Gastroesophageal sphincter (tissue), 4 donors: ENCODE data around the gene RUSF1. TPM values are rescaled to one million over a fixed set of nuclear protein-coding genes. Genes with fewer than 3 reads are reported as not detected.

Source experiments
- ATAC-seq: fragments of 150-250 bp; one replicate; pipeline ENCODE4 v1.9.1; 2016; ENCODE audit warnings: mild to moderate bottlenecking, moderate library complexity
- H3K27ac ChIP-seq, 4 donors: fragments of 200-600 bp; sonication (generic) in 3 of 4; 1 replicate in 3 of 4; 2 replicates in 1 of 4; pipeline ENCODE4 v1.5.1; 2016 to 2019
- H3K27me3 ChIP-seq: fragments of 200-600 bp; sonication (generic); one replicate; pipeline ENCODE4 v1.5.1; 2019
- H3K36me3 ChIP-seq, 2 donors: fragments of 200-600 bp; sonication (generic); one replicate each; pipeline ENCODE4 v1.5.1; 2019; ENCODE audit warnings: control low read depth in 1 of 2
- H3K4me1 ChIP-seq, 3 donors: fragments of 200-600 bp; sonication (generic); 1 replicate in 2 of 3; 2 replicates in 1 of 3; pipeline ENCODE4 v1.5.1; 2016 to 2019; ENCODE audit warnings: control low read depth in 2 of 3
- H3K4me3 ChIP-seq, 2 donors: fragments of 200-600 bp; sonication (generic); one replicate each; pipeline ENCODE4 v1.5.1; 2019; ENCODE audit warnings: mild to moderate bottlenecking in 1 of 2, moderate library complexity in 1 of 2
- H3K9me3 ChIP-seq, 3 donors: fragments of 200-600 bp; sonication (generic); one replicate each; pipeline ENCODE4 v1.5.1; 2017 to 2019; ENCODE audit warnings: control low read depth in 2 of 3
- EP300 ChIP-seq: sonication (generic); formaldehyde crosslinking; IDR thresholded peaks from one replicate; pipeline ENCODE4 v1.6.1; 2017; ENCODE audit warnings: antibody characterized with exemption, mild to moderate bottlenecking
- POLR2A ChIP-seq, 2 donors: fragments of 450-650 bp; IDR thresholded peaks; one replicate each; pipeline ENCODE4 v1.6.1; 2017; ENCODE audit warnings: antibody characterized with exemption in 2 of 2, mild to moderate bottlenecking in 2 of 2, moderate library complexity in 1 of 2
- POLR2AphosphoS5 ChIP-seq: sonication (generic); formaldehyde crosslinking; IDR thresholded peaks from one replicate; pipeline ENCODE4 v1.6.1; 2017; ENCODE audit warnings: antibody characterized with exemption
- WGBS, 2 donors: methylation state at CpG; one replicate each; pipeline ENCODE4 v1.1.5; 2018; ENCODE audit warnings: low coverage in 1 of 2; 5-methylcytosine and 5-hydroxymethylcytosine counted together
- total RNA-seq, 4 donors: library from RNA; depleted of rRNA; stranded (reverse); fragments of >200 nt; gene quantifications; one replicate each; pipeline ENCODE4 v1.1.0, GENCODE V29; 2016
- TF ChIP-seq, protein P1 (sequence below), 4 experiments: fragments of 200-600 bp in 2 of 4; fragments of 450-650 bp in 2 of 4; sonication (generic) in 1 of 4; IDR thresholded peaks; one replicate each; pipeline ENCODE4 v1.5.1; 2017 to 2019; ENCODE audit warnings: antibody characterized with exemption in 4 of 4, mild to moderate bottlenecking in 2 of 4, moderate library complexity in 2 of 4

The RUSF1 gene
- total RNA-seq, 4 donors from 2014 or later, result 31.4 to 49.7 (median 43.3) TPM

- Histone ChIP-seq H3K27me3 (no peaks in the 10 kb centered on the region), H3K9me3 (no peaks in the 10 kb centered on the region), H3K27ac (no peak overlapping the region), H3K36me3 (peaks cover 0 to 59% of the 10 kb centered on the region in 2 donors), H3K4me1 (peaks cover 0 to 14% (median 0%) of the 10 kb centered on the region in 3 donors), H3K4me3 (no peak overlapping the region)
- no peak for ATAC-seq
- TF ChIP-seq POLR2AphosphoS5 (no peak), POLR2A (IDR thresholded peaks at IDR 0.05) (no peak)
- no CpG with 5 or more reads among the region's 18 CpGs for WGBS, 2 donors
These were observed 41.8 kb downstream of the RUSF1 start for GRCh38 chr16:31466381-31466841.

DNA sequence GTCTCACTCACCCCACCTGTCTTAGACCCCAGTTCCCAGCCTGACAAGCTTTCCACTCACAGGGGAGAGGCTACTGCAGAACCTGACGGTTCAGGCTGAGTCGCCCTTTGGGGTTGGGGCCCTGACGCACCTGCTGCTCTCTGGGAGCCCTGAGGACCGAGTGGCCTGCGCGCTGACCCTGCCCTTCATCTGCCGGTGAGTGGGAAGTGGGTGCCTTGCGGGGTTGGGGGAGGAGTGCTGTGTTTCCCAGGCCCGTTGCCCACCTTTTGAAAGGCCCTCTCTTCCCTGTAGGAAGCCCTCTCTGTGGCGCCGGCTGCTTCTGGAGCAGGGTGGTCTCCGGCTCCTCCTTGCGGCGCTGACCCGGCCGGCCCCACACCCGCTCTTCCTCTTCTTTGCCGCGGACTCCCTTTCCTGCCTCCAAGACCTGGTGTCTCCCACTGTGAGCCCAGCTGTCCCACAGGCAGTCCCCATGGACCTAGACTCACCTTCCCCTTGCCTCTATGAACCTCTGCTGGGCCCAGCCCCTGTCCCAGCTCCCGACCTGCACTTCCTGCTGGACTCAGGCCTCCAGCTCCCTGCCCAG is 42.3 kb downstream of the RUSF1 start:
- Histone ChIP-seq H3K4me3 (no peak overlapping the region), H3K9me3 (no peaks in the 10 kb centered on the region), H3K36me3 (peaks cover 0 to 59% of the 10 kb centered on the region in 2 donors), H3K27me3 (no peaks in the 10 kb centered on the region), H3K27ac (no peak overlapping the region), H3K4me1 (peaks cover 0 to 14% (median 0%) of the 10 kb centered on the region in 3 donors)
- TF ChIP-seq POLR2A (IDR thresholded peaks at IDR 0.05) (no peak), POLR2AphosphoS5 (no peak), EP300 (no peak)
- TF ChIP-seq, protein P1, sequence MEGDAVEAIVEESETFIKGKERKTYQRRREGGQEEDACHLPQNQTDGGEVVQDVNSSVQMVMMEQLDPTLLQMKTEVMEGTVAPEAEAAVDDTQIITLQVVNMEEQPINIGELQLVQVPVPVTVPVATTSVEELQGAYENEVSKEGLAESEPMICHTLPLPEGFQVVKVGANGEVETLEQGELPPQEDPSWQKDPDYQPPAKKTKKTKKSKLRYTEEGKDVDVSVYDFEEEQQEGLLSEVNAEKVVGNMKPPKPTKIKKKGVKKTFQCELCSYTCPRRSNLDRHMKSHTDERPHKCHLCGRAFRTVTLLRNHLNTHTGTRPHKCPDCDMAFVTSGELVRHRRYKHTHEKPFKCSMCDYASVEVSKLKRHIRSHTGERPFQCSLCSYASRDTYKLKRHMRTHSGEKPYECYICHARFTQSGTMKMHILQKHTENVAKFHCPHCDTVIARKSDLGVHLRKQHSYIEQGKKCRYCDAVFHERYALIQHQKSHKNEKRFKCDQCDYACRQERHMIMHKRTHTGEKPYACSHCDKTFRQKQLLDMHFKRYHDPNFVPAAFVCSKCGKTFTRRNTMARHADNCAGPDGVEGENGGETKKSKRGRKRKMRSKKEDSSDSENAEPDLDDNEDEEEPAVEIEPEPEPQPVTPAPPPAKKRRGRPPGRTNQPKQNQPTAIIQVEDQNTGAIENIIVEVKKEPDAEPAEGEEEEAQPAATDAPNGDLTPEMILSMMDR (IDR thresholded peaks at IDR 0.05), result no peak
- no peak for ATAC-seq
- WGBS, 2 donors, result 78% methylated on average over 6 of the region's 20 CpGs; no CpG with 5 or more reads in 1 of the 2 donors

DNA sequence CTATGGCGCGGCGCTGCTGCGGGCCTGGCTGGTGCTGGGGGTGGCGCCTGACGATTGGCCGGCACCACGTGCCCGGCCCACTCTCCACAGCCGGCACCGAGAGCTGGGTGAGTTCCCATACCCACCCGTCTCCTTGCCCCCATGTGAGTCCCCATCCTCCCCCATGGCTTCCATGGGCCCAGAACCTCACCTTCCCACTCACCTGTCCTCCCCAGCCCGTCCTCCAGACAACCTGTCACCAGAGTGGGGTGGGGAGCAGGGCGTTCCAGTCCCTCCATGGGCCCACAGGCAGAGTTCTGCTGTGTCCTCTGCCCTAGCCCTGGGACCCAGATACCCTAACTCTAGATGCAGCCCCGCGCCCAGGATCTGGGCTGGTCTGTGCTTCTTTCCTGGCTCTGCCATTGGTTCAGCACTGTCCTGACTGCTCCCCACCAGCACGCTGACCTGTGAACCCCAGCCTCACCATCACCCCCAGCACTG is 43.4 kb downstream of the RUSF1 start:
- Histone ChIP-seq H3K4me3 (no peak overlapping the region), H3K36me3 (peaks cover 0 to 59% of the 10 kb centered on the region in 2 donors), H3K27ac (no peak overlapping the region), H3K27me3 (no peaks in the 10 kb centered on the region), H3K4me1 (peaks cover 0 to 16% (median 6%) of the 10 kb centered on the region in 3 donors), H3K9me3 (no peaks in the 10 kb centered on the region)
- TF ChIP-seq EP300, result no peak
- TF ChIP-seq POLR2AphosphoS5, result no peak
- TF ChIP-seq, protein P1 (IDR thresholded peaks at IDR 0.05), result no peak
- ATAC-seq, result no peak
- WGBS, 2 donors, result 93 to 100% methylated on average over 8 of the region's 17 CpGs

DNA sequence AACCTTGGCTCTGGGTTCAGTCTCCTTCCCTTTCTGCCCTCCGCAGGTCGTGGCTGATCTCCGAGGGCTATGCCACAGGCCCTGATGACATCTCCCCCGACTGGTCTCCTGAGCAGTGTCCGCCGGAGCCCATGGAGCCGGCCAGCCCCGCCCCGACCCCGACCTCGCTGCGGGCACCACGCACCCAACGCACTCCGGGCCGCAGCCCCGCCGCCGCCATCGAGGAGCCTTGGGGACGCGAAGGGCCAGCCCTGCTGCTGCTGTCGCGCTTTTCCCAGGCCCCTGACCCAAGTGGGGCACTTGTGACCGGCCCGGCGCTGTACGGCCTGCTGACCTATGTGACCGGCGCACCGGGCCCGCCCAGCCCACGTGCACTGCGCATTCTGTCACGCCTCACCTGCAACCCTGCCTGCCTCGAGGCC is 43.8 kb downstream of the RUSF1 start:
- no peak overlapping the region for H3K4me3 ChIP-seq
- H3K36me3 ChIP-seq, result peaks cover 0 to 59% of the 10 kb centered on the region in 2 donors
- 85% methylated on average over 4 of the region's 36 CpGs; no CpG with 5 or more reads in 1 of the 2 donors for WGBS, 2 donors
- ATAC-seq, result no peak
- TF ChIP-seq POLR2A (IDR thresholded peaks at IDR 0.05) (no peak), POLR2AphosphoS5 (no peak), EP300 (no peak)
- TF ChIP-seq, protein P1 (IDR thresholded peaks at IDR 0.05), result no peak
- no peaks in the 10 kb centered on the region for H3K27me3 ChIP-seq
- no peak overlapping the region for H3K27ac ChIP-seq
- H3K9me3 ChIP-seq, result no peaks in the 10 kb centered on the region
- H3K4me1 ChIP-seq, result peaks cover 0 to 16% (median 6%) of the 10 kb centered on the region in 3 donors

- H3K4me1 ChIP-seq, result peaks cover 0 to 30% (median 17%) of the 10 kb centered on the region in 3 donors
- no peaks in the 10 kb centered on the region for H3K27me3 ChIP-seq
- H3K36me3 ChIP-seq, result peaks cover 0 to 59% of the 10 kb centered on the region in 2 donors
- H3K4me3 ChIP-seq, result no peak overlapping the region
- 88% methylated on average over 5 of the region's 35 CpGs; no CpG with 5 or more reads in 1 of the 2 donors for WGBS, 2 donors
- H3K27ac ChIP-seq, result no peak overlapping the region
- no peaks in the 10 kb centered on the region for H3K9me3 ChIP-seq
- ATAC-seq, result no peak
- TF ChIP-seq, protein P1 (IDR thresholded peaks at IDR 0.05), result no peak
- TF ChIP-seq EP300 (no peak), POLR2AphosphoS5 (no peak), POLR2A (IDR thresholded peaks at IDR 0.05) (no peak)
These were observed 46.0 kb downstream of the RUSF1 start for GRCh38 chr16:31461921-31462804.
